ENCODE data around the gene HSPA12A.

HSPA12A gene

DNA sequence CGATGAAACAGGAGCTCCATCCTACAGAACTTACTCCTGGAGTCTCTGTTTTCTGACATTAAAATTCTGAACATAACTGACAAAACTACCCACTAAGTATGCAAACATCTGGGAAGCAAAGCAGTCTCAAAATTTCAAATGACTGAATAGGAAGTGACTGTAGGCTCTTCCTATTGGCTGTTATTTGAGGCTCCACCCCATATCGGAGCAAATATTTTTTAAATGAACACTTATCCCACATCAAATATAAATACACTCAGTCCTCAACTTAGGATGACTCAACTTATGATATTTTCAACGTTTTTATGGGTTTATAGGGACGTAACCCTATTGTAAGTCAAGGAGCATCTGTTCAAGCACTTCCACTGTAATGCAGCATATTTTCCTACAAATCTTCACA, 8.8 kb downstream of the HSPA12A start:
- TF ChIP-seq, protein P1, sequence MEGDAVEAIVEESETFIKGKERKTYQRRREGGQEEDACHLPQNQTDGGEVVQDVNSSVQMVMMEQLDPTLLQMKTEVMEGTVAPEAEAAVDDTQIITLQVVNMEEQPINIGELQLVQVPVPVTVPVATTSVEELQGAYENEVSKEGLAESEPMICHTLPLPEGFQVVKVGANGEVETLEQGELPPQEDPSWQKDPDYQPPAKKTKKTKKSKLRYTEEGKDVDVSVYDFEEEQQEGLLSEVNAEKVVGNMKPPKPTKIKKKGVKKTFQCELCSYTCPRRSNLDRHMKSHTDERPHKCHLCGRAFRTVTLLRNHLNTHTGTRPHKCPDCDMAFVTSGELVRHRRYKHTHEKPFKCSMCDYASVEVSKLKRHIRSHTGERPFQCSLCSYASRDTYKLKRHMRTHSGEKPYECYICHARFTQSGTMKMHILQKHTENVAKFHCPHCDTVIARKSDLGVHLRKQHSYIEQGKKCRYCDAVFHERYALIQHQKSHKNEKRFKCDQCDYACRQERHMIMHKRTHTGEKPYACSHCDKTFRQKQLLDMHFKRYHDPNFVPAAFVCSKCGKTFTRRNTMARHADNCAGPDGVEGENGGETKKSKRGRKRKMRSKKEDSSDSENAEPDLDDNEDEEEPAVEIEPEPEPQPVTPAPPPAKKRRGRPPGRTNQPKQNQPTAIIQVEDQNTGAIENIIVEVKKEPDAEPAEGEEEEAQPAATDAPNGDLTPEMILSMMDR (IDR thresholded peaks at IDR 0.05; ENCODE audit: low read depth, low read length, missing control alignments), result no peak
- no peak overlapping the region for H3K4me3 ChIP-seq (replicated peaks; ENCODE audit: low read depth, low read length)
- DNase-seq (ENCODE audit: extremely low read depth, low read depth), result no peak

DNA sequence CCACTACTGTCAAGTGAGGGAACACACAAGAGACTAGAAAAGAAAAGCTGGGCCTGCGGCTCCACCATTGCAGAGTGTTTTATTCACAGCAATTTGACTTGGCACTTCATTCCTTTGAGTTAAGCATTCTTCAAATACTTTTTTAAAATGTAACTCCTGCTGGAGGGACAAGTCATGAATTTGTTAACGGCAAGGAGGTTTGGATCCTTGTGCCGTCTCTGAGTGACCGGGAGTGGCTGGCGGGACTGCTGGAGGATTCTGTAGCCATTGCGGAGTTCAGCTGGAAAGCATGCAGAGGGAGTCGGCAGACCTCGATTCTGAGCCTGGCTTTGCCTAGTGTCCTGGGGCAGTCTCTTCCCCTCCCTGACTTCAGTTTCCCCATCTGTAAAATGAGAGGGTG, 9.8 kb downstream of the HSPA12A start:
- H3K4me3 ChIP-seq (replicated peaks; ENCODE audit: low read depth, low read length), result no peak overlapping the region
- DNase-seq (ENCODE audit: extremely low read depth, low read depth), result no peak
- TF ChIP-seq, protein P1 (IDR thresholded peaks at IDR 0.05; ENCODE audit: low read depth, low read length, missing control alignments), result no peak

DNA sequence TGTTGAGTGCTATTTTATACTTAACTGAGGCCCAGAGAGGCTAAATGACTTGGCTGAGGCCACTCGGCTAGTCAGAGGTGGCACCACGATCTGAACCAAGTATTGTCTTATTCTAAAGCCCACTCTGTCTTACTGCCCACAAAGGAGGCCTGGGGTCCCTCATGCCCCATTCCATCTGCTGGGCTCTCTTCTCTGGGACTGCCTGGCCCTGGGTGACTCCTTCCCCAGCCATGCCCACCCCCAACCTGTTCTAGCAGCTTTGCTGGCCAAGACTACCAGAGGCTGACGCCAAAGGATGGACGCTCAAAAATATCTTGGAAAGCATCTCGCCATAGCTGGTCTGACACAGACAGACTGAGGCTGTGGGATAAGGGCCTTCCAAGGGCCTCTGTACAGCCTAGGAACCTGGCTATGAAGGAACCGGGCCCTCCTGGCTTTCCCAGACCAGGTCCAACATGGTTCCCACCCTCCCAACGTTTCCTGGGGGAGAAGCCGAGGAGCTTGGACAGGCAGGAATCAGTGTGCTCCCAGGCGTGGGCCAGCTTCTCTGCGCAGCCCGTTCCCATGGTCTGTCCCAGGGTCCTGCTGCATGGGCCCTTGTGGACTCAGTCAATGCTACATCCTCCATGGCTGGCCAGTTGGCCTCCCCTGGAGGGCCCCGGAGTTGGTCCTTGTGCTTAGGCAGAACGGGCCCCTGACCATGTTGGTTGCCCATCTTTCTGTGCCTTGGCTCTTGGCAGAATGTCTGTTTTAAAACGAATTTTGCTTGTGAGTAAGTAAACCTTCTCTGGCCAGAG, 11.7 kb downstream of the HSPA12A start:
- no peak for DNase-seq (ENCODE audit: extremely low read depth, low read depth)
- no peak overlapping the region for H3K4me3 ChIP-seq (replicated peaks; ENCODE audit: low read depth, low read length)
- TF ChIP-seq, protein P1 (IDR thresholded peaks at IDR 0.05; ENCODE audit: low read depth, low read length, missing control alignments), result no peak

DNA sequence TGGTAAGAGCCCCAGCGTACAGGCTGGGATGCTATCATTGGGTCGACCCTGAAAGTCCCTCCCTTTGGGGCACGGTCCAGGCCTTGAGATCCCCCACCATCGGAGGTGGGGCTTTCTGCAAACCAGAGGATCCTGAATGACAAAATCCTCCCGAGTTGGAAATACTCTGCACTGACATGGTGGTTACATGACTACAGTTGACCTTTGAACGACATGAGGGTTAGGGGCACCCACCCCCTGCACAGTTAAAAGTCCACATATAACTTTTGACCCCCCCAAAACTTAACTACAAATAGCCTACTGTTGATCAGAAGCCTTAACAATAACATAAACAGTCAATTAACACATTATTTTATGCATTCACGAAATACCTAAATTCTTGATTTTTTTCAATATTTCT, 13.1 kb downstream of the HSPA12A start:
- H3K4me3 ChIP-seq (replicated peaks; ENCODE audit: low read depth, low read length), result no peak overlapping the region
- no peak for DNase-seq (ENCODE audit: extremely low read depth, low read depth)
- TF ChIP-seq, protein P1 (IDR thresholded peaks at IDR 0.05; ENCODE audit: low read depth, low read length, missing control alignments), result no peak

DNA sequence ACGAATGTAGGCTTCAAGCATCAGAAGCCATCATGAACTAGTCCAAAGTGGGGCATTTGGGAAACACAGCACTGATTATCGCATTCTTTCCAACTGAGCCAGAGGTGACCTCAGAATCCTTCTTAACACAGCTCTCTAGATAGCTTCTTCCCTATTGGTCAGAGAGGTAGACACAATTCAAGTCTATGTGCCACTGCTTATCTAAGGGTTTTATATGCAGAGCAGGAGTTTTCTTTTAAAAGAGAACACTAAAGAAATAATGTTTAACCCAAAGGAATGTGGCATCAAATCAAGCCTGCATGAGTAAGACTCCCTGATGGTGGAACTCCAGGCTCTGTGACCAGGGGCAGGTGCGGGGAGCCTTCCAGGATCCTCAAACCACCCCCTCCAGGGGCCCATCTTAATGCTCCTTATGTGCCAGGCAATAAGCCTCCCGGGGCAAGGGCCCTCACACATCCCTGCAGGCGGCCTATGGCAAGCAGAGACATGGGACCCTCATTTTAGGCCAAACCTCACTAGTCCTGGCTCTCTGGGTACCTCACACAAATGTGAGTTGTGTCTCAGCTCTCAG, 13.8 kb downstream of the HSPA12A start:
- no peak for DNase-seq (ENCODE audit: extremely low read depth, low read depth)
- no peak overlapping the region for H3K4me3 ChIP-seq (replicated peaks; ENCODE audit: low read depth, low read length)
- TF ChIP-seq, protein P1 (IDR thresholded peaks at IDR 0.05; ENCODE audit: low read depth, low read length, missing control alignments), result no peak

DNA sequence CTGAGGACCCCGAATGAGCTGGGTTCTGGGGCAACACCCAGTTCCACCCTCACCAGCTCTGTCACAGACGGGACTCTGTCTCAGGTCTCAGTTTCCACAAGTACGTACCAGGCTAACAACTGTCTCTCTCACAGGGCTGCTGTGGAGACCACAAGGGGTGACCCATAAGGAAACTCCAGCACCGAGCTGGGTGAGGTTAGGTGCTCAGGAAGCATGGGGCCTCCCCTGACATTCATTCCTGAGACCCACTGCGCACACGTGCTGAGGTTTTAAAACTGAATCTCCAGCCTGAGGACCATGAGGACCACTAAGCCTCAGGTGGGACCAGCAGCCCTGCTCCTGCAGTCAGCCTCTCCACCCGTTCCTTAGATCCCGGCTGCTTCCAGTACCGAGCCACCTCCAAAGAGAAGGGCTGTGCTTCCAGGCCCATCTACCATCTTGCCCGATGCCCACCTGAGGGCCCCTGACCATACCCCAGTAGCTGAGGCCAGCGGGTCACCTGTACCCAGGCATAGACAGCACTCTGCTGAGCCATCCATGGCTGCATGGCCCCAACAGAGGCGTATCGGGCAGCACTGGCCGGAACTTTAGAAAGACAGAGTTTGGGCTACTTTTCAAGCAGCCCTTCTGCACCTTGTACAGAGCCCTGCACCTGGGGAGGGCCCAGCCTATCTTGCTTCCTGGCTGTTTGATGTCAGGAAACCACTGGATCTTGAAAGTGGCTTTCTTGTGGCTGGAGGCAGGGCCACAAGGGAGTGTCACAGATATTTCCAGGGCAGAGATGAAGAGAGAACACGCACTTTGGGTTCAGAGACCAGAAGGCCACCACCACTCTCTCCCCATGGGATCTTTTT, 18.7 kb downstream of the HSPA12A start:
- DNase-seq (ENCODE audit: extremely low read depth, low read depth), result no peak
- no peak overlapping the region for H3K4me3 ChIP-seq (replicated peaks; ENCODE audit: low read depth, low read length)
- TF ChIP-seq, protein P1 (IDR thresholded peaks at IDR 0.05; ENCODE audit: low read depth, low read length, missing control alignments), result no peak
